ENCODE measurements around the gene DET1. TPM values are rescaled to one million over a fixed set of nuclear protein-coding genes. Genes with fewer than 3 reads are reported as not detected.

Gene DET1
- total RNA-seq (10 to 100 TPM; 11.5 to 11.7 TPM), polyA plus RNA-seq (1 to 10 TPM; 1.1 to 3.4 TPM)

- Mint-ChIP-seq H3K36me3 (peaks cover 4 to 5% of the 10 kb centered on the region in 2 donors), H3K9me3 (peaks cover 0 to 3% (median 0%) of the 10 kb centered on the region in 8 donors)
- POLR2A ChIA-PET (ENCODE audit: partially characterized antibody): no interaction called here
These were observed at the start of gene DET1 for GRCh38 chr15:88546248-88547129. Gene DET1, minus strand, starts transcription at chr15:88546681. Its CDS starts 14,976 bp downstream, at chr15:88531705.

GRCh38 chr15:88591384-88591783, 44.9 kb upstream of the DET1 start:
- CTCF ChIA-PET (ENCODE audit: partially characterized antibody): no interaction called here
- Mint-ChIP-seq H3K4me1 (peaks cover 0 to 2% (median 0%) of the 10 kb centered on the region in 4 donors), H3K27ac (no peak overlapping the region), H3K27me3 (peaks cover 1 to 4% of the 10 kb centered on the region in 2 donors), H3K9me3 (peaks cover 0 to 2% (median 0%) of the 10 kb centered on the region in 8 donors), H3K36me3 (no peaks in the 10 kb centered on the region), H3K4me3 (no peak overlapping the region)
- Histone ChIP-seq H3K36me3 (ENCODE audit: insufficient read depth, low read length) (no peaks in the 10 kb centered on the region), H3K9me3 (ENCODE audit: control insufficient read depth in 1 of 2, low read length in 2 of 2) (no peaks in the 10 kb centered on the region), H3K4me1 (ENCODE audit: insufficient read depth, low read length) (no peaks in the 10 kb centered on the region), H3K27ac (ENCODE audit: low read depth, low read length) (no peak overlapping the region), H3K4me3 (ENCODE audit: low read length in 2 of 2) (no peak overlapping the region), H3K27me3 (ENCODE audit: insufficient read depth, low read length) (no peaks in the 10 kb centered on the region)
- POLR2A ChIA-PET (ENCODE audit: partially characterized antibody): no interaction called here
- DNase-seq: no peak
- intact Hi-C loops (cut with micrococcal nuclease): no loop called here

More at GRCh38 chr15:88546248-88547129, at the start of gene DET1:
- Mint-ChIP-seq H3K4me1 (peaks cover 4 to 23% (median 8%) of the 10 kb centered on the region in 4 donors), H3K27me3 (no peaks in the 10 kb centered on the region), H3K4me3 (peak within 1 kb of the TSS; percentile 92 to 95 (median 92)), H3K27ac (peak within 1 kb of the TSS; percentile 86 to 97 (median 97))
- Histone ChIP-seq H3K27me3 (ENCODE audit: insufficient read depth, low read length) (no peaks in the 10 kb centered on the region), H3K4me3 (ENCODE audit: low read length in 2 of 2) (peak within 1 kb of the TSS; percentile 34 to 63), H3K27ac (ENCODE audit: low read depth, low read length) (peak within 1 kb of the TSS; percentile 62), H3K4me1 (ENCODE audit: insufficient read depth, low read length) (peaks cover 9% of the 10 kb centered on the region), H3K9me3 (ENCODE audit: control insufficient read depth in 1 of 2, low read length in 2 of 2) (no peaks in the 10 kb centered on the region), H3K36me3 (ENCODE audit: insufficient read depth, low read length) (no peaks in the 10 kb centered on the region)
- intact Hi-C loops (cut with micrococcal nuclease): loop anchor here (1.0 to 2.0 kb wide), 5 partner anchors 75 to 542 kb away; partner anchors contain the start of genes ABHD2, AEN, MRPL46 and MRPS11
- CTCF ChIA-PET (ENCODE audit: partially characterized antibody): no interaction called here
- peak; percentile 92 to 97 (median 94) for DNase-seq

- CTCF ChIA-PET (ENCODE audit: partially characterized antibody): no interaction called here
- H3K36me3 ChIP-seq (ENCODE audit: insufficient read depth, low read length): no peaks in the 10 kb centered on the region
- no peak overlapping the region for H3K4me3 Mint-ChIP-seq
These were observed 44.3 kb upstream of the DET1 start for GRCh38 chr15:88590759-88591158.

GRCh38 chr15:88586401-88587162, 40.1 kb upstream of the DET1 start:
- no peak overlapping the region for H3K4me3 Mint-ChIP-seq
- Histone ChIP-seq H3K27ac (ENCODE audit: low read depth, low read length) (no peak overlapping the region), H3K9me3 (ENCODE audit: control insufficient read depth in 1 of 2, low read length in 2 of 2) (no peaks in the 10 kb centered on the region), H3K36me3 (ENCODE audit: insufficient read depth, low read length) (no peaks in the 10 kb centered on the region), H3K4me1 (ENCODE audit: insufficient read depth, low read length) (no peaks in the 10 kb centered on the region), H3K27me3 (ENCODE audit: insufficient read depth, low read length) (no peaks in the 10 kb centered on the region), H3K4me3 (ENCODE audit: low read length in 2 of 2) (no peak overlapping the region)
- no peak overlapping the region for H3K27ac Mint-ChIP-seq
- H3K36me3 Mint-ChIP-seq: no peaks in the 10 kb centered on the region
- ChIA-PET POLR2A (ENCODE audit: partially characterized antibody) (no interaction called here), CTCF (ENCODE audit: partially characterized antibody) (no interaction called here)
- intact Hi-C loops (cut with micrococcal nuclease): no loop called here
- peaks cover 0 to 4% of the 10 kb centered on the region in 2 donors for H3K27me3 Mint-ChIP-seq
- DNase-seq: no peak
- H3K9me3 Mint-ChIP-seq: peaks cover 0 to 2% (median 0%) of the 10 kb centered on the region in 8 donors
- H3K4me1 Mint-ChIP-seq: no peaks in the 10 kb centered on the region

More at GRCh38 chr15:88590759-88591158, 44.3 kb upstream of the DET1 start:
- H3K4me3 ChIP-seq (ENCODE audit: low read length in 2 of 2): no peak overlapping the region
- DNase-seq: no peak
- Mint-ChIP-seq H3K27ac (peak overlapping the region in 1 of 7 donors; percentile 39), H3K36me3 (no peaks in the 10 kb centered on the region), H3K9me3 (peaks cover 0 to 2% (median 0%) of the 10 kb centered on the region in 8 donors), H3K27me3 (peaks cover 1 to 4% of the 10 kb centered on the region in 2 donors), H3K4me1 (peaks cover 0 to 2% (median 0%) of the 10 kb centered on the region in 4 donors)
- no peaks in the 10 kb centered on the region for H3K9me3 ChIP-seq (ENCODE audit: control insufficient read depth in 1 of 2, low read length in 2 of 2)
- POLR2A ChIA-PET (ENCODE audit: partially characterized antibody): no interaction called here
- intact Hi-C loops (cut with micrococcal nuclease): no loop called here
- H3K4me1 ChIP-seq (ENCODE audit: insufficient read depth, low read length): no peaks in the 10 kb centered on the region
- no peak overlapping the region for H3K27ac ChIP-seq (ENCODE audit: low read depth, low read length)
- H3K27me3 ChIP-seq (ENCODE audit: insufficient read depth, low read length): no peaks in the 10 kb centered on the region

- Histone ChIP-seq H3K4me1 (ENCODE audit: insufficient read depth, low read length) (no peaks in the 10 kb centered on the region), H3K27me3 (ENCODE audit: insufficient read depth, low read length) (no peaks in the 10 kb centered on the region), H3K36me3 (ENCODE audit: insufficient read depth, low read length) (no peaks in the 10 kb centered on the region), H3K27ac (ENCODE audit: low read depth, low read length) (no peak overlapping the region), H3K9me3 (ENCODE audit: control insufficient read depth in 1 of 2, low read length in 2 of 2) (no peaks in the 10 kb centered on the region), H3K4me3 (ENCODE audit: low read length in 2 of 2) (no peak overlapping the region)
- H3K4me3 Mint-ChIP-seq: no peak overlapping the region
- H3K27me3 Mint-ChIP-seq: peaks cover 0 to 2% of the 10 kb centered on the region in 2 donors
- no peaks in the 10 kb centered on the region for H3K4me1 Mint-ChIP-seq
- no peaks in the 10 kb centered on the region for H3K36me3 Mint-ChIP-seq
- no peaks in the 10 kb centered on the region for H3K9me3 Mint-ChIP-seq
- CTCF ChIA-PET (ENCODE audit: partially characterized antibody): no interaction called here
- no peak for DNase-seq
- POLR2A ChIA-PET (ENCODE audit: partially characterized antibody): no interaction called here
- intact Hi-C loops (cut with micrococcal nuclease): no loop called here
- no peak overlapping the region for H3K27ac Mint-ChIP-seq
These were observed 34.1 kb upstream of the DET1 start for GRCh38 chr15:88580532-88580931.

- H3K36me3 ChIP-seq (ENCODE audit: insufficient read depth, low read length): no peaks in the 10 kb centered on the region
- H3K4me1 Mint-ChIP-seq: no peaks in the 10 kb centered on the region
- H3K36me3 Mint-ChIP-seq: no peaks in the 10 kb centered on the region
- intact Hi-C loops (cut with micrococcal nuclease): no loop called here
- H3K27me3 Mint-ChIP-seq: peaks cover 0 to 2% of the 10 kb centered on the region in 2 donors
- H3K4me1 ChIP-seq (ENCODE audit: insufficient read depth, low read length): no peaks in the 10 kb centered on the region
- no peak overlapping the region for H3K4me3 ChIP-seq (ENCODE audit: low read length in 2 of 2)
- H3K27ac Mint-ChIP-seq: no peak overlapping the region
- H3K9me3 ChIP-seq (ENCODE audit: control insufficient read depth in 1 of 2, low read length in 2 of 2): no peaks in the 10 kb centered on the region
- H3K27ac ChIP-seq (ENCODE audit: low read depth, low read length): no peak overlapping the region
- CTCF ChIA-PET (ENCODE audit: partially characterized antibody): no interaction called here
- H3K9me3 Mint-ChIP-seq: no peaks in the 10 kb centered on the region
- no peaks in the 10 kb centered on the region for H3K27me3 ChIP-seq (ENCODE audit: insufficient read depth, low read length)
- DNase-seq: no peak
- H3K4me3 Mint-ChIP-seq: no peak overlapping the region
- POLR2A ChIA-PET (ENCODE audit: partially characterized antibody): no interaction called here
These were observed 32.8 kb upstream of the DET1 start for GRCh38 chr15:88579322-88579721.

- Histone ChIP-seq H3K27me3 (ENCODE audit: insufficient read depth, low read length) (no peaks in the 10 kb centered on the region), H3K4me1 (ENCODE audit: insufficient read depth, low read length) (no peaks in the 10 kb centered on the region), H3K27ac (ENCODE audit: low read depth, low read length) (no peak overlapping the region), H3K36me3 (ENCODE audit: insufficient read depth, low read length) (no peaks in the 10 kb centered on the region), H3K9me3 (ENCODE audit: control insufficient read depth in 1 of 2, low read length in 2 of 2) (no peaks in the 10 kb centered on the region), H3K4me3 (ENCODE audit: low read length in 2 of 2) (no peak overlapping the region)
- intact Hi-C loops (cut with micrococcal nuclease): no loop called here
- Mint-ChIP-seq H3K4me3 (no peak overlapping the region), H3K4me1 (no peaks in the 10 kb centered on the region), H3K27me3 (peaks cover 0 to 5% of the 10 kb centered on the region in 2 donors), H3K9me3 (peaks cover 0 to 2% (median 0%) of the 10 kb centered on the region in 8 donors), H3K36me3 (no peaks in the 10 kb centered on the region), H3K27ac (peak overlapping the region in 1 of 7 donors; percentile 0)
- POLR2A ChIA-PET (ENCODE audit: partially characterized antibody): no interaction called here
- CTCF ChIA-PET (ENCODE audit: partially characterized antibody): no interaction called here
- DNase-seq: no peak
These were observed 28.2 kb upstream of the DET1 start for GRCh38 chr15:88574655-88575054.

All from CD4-positive, alpha-beta memory T cell (primary cell).